HG03442 (cell line): ENCODE results near the gene TAF4B.
"Not testable (repeated sequence)": the region's sequence is repeated elsewhere in the genome, so short reads cannot be mapped to it uniquely, and the experiment has no call there.

Experiments
- ATAC-seq: cut with Tn5 transposase; IDR thresholded peaks from one replicate; pipeline ENCODE4 v1.9.1; 2021; ENCODE audit warnings: mild to moderate bottlenecking, moderate library complexity; ENCODE audit not compliant: unreplicated experiment

Gene TAF4B

DNA sequence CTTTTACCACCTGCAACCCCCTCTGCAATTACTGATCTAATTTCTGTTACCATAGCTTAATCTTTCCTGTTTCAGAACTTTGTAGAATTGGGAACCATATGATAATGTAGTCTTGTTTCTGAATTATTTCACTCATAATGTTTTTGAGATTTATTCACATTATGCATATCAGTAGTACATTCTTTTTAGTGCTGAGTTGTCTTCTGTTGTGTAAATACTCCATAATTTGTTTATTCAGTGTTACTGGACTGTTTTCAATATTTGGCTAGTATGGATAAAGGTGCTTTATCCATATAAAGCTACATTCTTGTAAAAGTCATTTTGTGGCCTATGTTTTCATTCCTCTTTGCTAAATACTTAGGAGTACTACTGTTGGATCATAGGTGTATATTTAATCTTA lies 152.5 kb downstream of the TAF4B start:
- ATAC-seq = no peak

DNA sequence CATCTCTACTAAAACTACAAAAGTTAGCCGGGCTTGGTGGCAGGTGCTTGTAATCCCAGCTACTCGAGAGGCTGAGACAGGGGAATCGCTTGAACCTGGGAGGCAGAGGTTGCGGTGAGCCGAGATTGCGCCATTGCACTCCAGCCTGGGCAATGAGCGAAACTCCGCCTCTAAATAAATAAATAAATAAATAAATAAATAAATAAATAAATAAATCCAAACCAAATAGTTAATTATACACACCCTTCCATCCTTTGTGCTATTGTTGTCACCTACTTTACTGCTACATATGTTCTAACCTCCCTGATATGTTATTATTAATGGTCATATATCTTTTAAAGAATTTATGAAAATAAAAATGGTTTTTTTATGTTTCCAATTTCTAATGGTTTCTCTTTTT lies 155.3 kb downstream of the TAF4B start:
- not testable (repeated sequence) for ATAC-seq

DNA sequence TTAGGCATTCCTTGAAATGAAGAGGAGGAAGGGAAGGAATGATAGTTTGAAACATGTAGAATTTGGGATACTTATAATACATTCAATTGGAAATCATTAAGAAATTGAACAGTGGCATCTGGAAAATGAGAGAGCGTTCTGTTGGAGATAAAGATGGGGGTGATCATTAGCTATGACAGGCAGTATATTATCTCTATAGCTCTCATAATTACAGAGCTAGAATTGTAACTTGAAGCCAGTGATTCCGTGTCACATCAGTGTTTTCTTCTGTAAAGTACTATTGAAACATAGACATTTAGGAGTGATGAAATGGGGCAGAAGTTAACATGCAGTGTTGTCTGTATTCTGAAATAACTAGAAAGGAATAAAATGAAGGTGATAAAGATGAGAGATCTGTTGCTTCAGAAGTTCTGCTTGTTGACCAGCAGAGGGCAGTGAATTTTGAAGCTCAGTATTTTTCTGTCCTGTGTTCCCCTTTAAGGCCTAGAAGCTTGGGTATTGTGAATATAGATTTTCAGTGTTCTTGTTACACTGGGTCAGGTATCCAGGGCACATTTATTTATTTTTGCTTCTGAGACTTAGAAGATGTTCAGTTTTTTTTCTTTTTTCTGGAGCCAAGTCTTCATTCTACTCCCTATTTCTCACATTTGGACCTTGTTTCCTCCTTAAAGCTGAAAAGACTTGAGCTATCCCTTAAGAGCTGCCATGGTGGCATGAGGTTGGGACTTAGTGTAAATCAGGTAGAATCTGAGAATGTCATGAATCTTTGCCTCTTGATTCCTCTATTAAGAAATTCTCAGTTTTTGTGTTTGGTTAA lies 157.4 kb downstream of the TAF4B start:
- ATAC-seq = peak; percentile 72

DNA sequence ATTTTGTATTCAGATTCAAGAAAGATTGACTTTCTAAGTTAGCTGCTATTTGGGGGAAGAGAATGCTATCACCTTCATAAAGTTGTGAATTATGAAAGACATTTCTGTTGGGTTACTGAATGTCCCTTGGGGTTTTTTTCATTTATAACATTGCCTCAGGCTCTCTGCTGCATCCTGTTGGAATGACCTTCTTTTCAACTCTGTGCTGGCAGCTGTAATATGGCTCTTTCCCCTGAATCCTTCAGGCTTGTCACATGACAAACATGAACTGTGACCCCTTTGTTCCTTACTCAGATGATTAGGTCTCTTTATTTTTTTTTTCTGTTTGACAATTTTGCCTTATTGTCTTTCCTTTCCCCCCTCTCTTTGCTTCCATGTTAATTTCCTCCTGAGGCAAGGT lies 159.8 kb downstream of the TAF4B start:
- ATAC-seq = no peak

DNA sequence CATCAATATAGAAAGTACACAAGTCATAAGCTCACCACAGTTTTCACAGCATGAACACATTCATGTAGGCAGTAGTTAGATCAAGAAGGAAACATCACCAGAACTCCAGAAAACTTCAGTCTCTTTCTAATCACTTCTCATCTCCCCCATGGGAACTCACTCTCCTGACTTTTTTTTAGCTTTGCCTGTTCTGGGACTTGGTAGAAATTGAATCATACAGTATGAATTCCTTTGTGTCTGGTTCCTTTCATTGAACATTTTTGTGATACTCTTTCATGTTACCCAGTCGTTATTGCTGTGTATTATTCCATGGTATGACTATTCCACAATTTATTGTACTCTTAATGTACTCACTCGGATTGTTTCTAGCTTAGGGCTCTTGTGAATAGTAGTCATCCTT lies 160.2 kb downstream of the TAF4B start:
- ATAC-seq = no peak

DNA sequence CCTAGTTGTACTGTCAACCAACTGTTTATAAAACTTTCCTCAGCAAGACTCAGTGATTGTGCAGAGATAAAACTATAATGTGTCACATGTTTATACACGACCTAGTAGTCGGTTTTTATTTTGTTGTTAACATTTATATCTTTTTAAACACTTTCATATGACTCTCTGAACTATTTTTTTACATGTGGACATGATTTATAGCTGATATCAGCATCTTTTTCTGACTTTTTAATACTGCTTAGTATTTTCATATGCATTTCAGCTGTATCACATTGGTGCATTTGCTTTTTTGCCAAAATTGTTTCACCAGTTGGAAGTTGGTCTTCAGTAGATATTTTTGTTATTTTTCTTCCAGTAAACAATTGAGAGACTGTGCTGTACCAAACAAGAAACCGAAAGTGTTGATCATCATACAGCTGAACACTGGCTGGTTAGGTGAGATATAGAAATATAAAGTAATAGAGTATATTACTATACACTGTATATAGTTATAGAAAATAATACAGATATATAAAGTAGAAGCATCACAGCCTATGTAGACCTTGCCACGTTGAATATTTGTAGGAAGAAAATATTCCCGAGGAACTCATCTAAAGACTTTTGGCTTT lies 167.9 kb downstream of the TAF4B start:
- no peak for ATAC-seq

DNA sequence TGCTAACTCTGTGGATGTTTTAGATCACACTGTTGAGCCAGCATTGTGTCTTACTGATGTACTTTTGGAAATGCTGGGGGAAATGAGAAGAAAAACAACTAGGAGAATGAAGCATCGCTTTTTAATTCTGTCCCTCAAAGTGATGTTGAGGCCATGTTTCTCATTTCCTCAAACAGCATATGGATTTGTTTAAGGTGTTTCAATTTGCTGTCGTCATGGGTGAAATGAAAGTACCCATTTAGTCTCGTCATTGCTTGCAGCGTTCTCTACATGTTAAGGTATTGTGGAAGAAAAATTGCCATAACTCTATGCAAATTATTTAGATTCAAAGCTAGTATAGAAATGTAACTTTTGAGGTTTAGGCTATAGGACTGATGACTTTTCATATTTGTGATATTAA lies 170.8 kb downstream of the TAF4B start:
- peak; percentile 52 for ATAC-seq

DNA sequence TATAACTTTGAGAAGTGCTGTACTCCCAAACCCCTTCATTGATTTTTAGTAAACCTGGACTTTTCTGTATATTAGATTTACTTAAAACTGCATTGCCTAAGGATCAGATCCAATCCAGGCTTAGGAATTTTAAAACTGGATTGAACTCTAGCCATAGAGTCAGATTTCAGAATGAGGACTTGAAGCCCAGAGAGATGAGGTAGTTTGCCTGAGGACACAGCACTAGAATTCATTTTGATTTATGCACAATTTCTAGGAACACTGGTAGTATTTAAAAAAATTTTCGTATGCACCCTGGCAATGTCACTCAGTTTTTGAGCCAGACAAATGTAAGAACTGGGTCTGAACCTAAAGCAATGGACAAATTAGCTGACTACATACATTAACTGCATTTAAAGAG lies 177.2 kb downstream of the TAF4B start:
- no peak for ATAC-seq

DNA sequence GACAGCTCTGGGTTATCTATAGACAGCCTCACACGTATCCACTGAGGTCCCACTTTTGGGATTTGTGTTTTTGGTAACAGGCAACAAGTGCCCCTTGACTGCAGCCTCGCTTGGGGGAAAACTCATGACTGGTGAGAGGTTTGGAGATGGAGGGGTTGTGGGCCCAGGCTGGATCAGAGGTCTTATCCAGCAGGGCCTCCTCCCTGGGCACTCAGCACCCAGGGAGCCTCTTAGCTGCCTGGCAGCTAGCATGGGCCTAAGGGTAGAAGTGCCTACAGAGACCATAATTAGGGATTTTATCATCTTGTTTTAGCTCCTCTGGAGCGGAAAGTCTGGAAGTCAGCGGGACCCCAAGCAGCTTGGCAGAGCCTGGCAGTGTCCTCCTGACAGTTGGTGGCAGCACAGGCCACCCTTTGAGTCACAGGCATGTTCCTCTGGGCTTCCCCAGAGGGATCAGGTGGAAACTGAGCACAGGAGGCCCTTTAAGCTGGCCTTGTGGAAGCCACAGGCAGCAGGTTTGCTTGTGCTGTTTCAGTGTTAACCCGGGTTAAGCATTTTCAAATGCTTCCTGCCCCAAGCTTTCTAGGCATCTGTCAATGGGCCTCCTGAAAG lies 179.1 kb downstream of the TAF4B start:
- peak; percentile 91 for ATAC-seq

DNA sequence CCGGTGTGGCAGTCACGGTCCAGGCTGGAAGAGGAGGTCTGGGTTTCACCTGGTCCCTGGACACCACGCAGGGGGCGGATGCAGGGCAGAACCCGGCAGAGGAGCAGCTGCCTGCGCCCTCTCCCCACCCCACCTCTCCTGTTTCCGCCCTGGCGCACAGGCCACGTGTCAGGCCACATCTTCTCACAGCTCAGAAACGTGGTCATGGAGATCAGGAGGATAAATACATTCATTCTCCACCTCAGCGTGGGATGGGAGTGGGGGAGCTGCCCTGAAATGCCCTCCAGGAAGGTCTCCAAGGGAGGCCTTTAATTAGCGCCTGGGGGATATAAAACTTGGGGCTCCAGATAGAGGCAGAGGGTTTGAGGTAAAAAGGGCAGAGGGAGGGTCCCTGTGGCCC lies 180.1 kb downstream of the TAF4B start:
- no peak for ATAC-seq

DNA sequence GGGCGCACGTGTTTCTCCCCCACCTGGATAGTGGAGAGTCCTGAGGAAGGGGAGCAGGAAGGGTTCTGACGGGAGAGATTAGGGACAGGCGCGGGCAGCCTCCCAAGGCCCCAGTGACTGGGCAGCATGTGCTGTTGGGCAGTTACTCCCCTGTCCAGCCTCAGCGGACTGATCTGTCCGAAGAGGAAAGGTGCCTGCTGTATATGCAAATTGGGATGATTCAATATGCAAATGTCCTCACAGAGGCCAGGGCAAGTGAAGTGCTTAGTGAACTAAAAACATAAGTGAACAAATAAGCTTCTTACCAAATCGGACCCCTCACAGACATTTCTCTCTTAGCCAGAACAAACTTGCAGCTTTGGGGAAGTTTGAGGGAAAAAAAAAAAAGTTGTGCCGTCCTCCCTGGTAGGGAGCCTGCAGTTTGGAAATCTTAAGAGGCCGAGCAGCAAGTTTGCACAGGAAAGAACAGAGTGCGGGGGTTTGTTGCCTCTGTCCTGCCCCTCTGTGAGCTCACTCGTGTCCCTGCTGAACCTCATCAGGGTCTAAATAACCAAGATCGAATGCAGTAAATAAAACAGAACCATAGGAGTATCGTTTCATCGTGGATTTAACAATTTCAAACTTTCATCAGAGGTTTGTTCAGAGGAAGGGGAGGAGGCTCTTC lies 180.7 kb downstream of the TAF4B start:
- no peak for ATAC-seq

DNA sequence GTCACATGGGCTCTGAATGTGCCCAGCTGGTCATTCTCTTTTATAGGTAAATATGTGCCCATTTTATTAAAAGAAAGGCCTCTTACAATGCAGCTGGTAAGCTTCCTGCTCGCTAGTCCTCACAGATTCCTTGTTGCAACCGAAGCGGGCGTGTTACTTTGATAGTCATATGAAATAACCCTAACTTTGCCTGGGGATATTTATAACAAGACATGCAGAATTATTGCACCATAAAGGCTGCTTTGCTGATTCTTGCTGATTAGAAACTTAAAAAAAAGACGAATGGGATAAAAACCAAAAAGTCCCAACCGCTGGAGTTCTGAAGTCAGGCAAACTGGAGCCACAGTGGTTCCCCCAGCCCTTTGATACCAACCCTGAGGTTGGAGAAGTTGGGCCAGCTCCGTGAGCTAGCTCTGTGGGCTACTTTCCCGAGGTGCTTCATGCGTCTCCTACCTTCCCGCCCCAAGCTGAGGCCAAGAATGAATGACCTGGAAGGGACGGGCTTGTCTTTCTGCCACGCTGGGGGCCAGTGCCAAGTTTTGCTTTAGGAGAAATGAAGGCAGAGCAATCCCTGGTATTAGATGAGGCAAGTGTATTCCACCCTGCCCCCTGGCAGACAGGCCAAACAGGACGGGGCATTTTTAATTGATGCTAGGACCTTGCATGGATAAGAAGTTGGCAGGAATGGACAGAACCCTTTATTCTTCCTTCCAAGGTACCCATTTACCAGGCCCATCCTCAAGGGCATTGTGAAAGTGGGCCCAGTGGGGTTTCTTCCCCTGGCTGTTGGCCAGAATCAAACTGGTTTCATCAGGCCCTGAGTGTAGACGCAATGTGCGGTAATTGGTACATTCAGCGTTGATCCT lies 181.7 kb downstream of the TAF4B start:
- no peak for ATAC-seq

DNA sequence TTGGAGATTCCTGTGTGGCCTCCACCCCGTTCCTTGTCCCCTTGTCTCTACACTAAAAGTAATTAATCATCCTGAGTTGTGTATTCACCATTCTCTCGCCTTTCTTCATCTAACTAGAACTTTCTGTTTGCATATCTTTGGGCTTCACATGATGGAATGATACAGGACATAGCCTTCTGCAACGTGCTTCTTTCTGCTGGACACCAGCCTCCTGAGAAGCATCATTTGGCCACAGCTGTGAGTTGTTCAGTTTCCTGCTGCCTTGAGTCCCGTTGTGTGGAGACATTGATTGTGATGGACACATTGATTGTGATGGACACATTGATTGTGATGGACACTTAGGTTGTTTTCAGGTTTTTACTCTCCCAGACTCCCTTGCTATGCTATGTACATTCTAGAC lies 182.8 kb downstream of the TAF4B start:
- ATAC-seq = no peak

DNA sequence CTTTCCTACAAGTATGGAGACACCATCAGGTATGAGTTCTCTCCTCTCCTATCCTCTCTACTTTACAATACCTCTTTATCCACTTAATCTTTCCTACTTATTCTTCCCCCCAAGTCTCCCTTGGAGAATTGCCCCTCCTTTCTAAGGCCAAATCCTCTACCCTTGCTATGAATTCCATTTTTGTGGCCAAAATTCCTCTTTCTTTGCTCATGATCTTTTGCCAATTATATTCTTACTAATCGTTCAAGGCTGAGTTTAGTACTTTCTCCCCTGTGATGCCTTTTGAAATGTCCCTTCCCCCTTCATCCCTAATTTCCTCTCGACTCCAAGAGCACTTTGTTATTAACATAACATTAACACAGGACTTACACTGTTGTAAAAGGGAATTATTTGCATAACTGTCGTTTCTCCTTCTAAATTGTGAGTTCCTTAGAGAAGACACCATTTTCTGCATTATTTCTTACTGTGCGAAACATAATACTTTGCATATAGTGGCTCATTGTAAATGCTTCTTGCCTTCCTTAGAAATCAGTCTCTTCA lies 188.7 kb downstream of the TAF4B start:
- ATAC-seq = no peak

DNA sequence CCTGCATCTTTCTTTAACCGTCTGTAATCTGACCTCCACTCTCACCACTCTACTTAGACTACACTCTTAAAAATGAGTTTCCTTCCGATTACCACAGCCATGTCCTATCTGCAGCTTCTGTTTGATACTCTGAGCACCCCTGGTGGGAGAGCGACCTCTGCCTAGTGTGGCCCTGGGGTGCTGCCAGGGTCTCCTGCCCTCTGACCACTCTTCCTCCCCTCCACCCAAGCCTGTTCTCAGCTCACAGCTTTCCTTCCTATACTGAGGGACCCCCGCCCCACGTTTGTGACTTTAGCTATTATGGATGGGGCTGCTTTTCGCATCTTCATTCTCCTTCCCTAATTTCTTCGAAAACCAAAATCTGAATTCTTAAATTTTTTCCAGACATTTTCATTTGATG lies 189.4 kb downstream of the TAF4B start:
- no peak for ATAC-seq

DNA sequence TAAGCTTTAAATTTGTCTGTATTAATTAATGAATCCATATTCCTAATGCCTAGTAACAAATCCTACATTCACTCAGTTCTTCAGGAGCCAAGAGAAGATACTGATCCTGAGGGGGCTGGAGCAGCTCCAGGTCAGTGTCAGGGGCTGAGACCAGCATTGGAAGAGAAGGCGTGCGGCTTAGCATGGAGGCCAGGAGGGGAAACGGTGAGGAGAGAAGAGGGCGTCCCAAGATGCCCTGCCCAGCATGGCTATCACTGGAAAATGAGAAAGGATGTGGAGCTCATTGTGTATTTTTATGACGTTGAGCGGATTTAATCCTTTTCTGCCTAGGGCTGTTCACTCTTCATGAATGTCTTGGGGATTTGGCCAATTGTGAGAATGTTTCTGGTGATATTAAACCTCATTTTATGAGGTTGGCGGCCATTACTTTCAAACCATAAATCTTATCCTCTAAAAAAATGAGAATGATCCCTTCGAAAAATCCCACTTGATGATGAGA lies 190.5 kb downstream of the TAF4B start:
- ATAC-seq = no peak

DNA sequence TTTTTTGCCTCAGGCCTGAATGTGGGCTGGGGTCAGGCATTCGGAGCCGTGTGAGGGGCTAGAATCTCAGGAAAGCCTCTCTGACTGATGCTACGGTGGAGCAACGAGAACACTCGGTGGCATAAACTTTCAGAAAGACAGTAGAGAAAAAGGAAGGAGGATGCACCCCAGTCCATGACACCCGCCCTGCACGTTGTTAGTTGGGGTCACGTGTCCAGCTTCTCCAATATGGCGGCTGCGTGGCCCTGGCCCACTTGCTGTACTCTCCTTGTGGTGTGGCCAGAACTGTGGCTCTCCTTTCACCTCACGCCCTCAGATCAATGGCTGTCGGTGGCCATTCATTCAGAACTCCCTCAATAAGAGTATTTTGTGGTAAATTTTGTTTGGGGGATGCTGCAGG lies 190.9 kb downstream of the TAF4B start:
- no peak for ATAC-seq

DNA sequence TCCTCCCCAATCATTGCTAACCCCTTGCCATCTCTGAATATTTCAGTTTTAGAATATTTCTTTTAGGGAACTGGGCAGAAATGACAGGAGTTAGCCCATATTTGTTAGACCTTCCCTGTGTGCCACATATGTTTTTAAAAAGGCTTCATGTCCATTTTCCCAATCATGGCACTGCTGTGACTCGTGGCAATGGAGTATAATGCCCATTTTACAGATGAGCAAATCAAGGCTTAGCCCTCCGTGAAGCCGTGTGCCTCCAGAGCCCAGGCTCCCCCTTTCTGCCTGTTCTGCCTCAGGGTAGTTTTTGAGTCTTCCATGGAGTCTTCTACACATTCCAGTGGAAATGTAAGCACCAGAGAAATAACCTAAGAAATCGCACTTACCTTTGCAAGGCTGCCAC lies 192.0 kb downstream of the TAF4B start:
- ATAC-seq = no peak

DNA sequence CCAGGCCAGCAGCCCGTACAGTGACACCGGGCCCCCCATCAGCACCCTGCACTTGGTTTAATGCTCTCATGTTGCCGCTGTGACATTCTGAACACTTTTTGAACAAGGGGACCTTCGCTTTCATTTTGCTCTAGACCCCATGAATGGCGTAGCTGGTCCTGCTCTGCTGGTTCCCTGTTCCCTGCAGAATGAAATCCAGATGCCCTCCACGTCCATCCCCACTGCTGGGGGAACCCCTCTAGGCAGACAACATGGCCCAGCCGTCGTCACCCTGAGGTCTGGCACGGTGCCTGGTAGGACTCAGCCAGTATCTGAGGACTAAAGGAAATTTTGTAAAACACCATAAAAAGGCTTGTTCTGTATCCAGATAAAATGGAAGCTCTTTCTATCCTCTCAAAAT lies 193.5 kb downstream of the TAF4B start:
- ATAC-seq = no peak

DNA sequence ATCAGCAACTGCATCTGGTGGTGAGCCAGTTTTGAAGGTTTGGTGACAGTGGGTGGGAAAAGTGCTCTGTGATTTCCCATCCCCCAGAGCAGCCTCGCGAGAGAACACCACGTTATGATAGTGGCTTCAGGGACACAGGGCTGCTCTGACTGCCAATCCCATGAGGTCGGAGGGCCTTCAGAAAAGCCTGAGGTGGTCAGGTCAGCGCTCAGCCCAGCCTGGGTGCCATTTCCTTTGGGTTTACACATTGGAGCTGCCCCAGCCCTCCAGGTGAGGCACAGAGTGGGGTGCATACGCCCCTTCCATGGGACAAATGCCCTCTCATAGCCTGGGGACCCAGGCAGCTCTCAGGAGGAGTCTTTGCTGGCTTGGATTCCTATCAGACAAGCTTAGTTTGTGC lies 195.3 kb downstream of the TAF4B start:
- ATAC-seq = no peak
